ENCODE results near the gene QKI. TPM values are rescaled to one million over a fixed set of nuclear protein-coding genes. Genes with fewer than 3 reads are reported as not detected.
"Not testable (repeated sequence)": the region's sequence is repeated elsewhere in the genome, so short reads cannot be mapped to it uniquely, and the experiment has no call there.

The QKI gene
- total RNA-seq, 2 donors from 2014 or later = 9.1 to 28.0 TPM

GRCh38 chr6:163428373-163428772 is 13.9 kb downstream of the QKI start:
- Histone ChIP-seq H3K27ac (no peak overlapping the region), H3K4me1 (no peaks in the 10 kb centered on the region)

DNA sequence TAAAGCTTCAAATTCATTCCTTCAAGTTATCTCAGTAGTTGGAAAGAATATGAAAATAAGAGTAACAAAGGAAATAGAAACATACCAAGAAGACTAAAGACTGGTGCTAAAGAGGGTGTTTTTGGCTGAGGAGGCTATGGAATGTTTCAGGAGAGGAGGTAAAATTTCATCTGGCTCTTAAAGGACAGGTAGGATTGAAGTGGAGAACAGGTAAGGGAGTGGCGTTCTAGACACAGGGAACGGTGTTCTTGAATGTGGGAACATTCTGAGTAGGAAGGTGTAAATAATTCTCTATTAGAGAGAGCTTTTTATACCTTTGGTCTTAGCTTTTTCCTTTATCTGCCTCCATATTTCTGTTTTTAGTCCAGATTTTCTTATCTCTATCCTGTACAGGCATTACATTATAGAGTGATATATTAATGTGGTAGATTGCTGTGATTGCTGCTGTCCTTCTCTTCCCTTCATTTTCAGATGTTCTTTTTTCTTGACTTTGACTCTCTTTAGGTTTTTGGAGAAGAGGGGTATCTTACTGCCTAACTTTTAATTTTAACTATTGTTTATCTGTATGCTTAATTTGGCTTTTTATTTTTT is 15.4 kb downstream of the QKI start:
- TF ChIP-seq, protein P1, sequence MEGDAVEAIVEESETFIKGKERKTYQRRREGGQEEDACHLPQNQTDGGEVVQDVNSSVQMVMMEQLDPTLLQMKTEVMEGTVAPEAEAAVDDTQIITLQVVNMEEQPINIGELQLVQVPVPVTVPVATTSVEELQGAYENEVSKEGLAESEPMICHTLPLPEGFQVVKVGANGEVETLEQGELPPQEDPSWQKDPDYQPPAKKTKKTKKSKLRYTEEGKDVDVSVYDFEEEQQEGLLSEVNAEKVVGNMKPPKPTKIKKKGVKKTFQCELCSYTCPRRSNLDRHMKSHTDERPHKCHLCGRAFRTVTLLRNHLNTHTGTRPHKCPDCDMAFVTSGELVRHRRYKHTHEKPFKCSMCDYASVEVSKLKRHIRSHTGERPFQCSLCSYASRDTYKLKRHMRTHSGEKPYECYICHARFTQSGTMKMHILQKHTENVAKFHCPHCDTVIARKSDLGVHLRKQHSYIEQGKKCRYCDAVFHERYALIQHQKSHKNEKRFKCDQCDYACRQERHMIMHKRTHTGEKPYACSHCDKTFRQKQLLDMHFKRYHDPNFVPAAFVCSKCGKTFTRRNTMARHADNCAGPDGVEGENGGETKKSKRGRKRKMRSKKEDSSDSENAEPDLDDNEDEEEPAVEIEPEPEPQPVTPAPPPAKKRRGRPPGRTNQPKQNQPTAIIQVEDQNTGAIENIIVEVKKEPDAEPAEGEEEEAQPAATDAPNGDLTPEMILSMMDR (IDR thresholded peaks at IDR 0.05) = no peak
- H3K36me3 ChIP-seq = no peaks in the 10 kb centered on the region
- DNase-seq = no peak
- no peak overlapping the region for H3K9ac ChIP-seq (ENCODE audit: low read depth in 2 of 2, low read length in 2 of 2)
- no peaks in the 10 kb centered on the region for H3K27me3 ChIP-seq
- no peak overlapping the region for H3K27ac ChIP-seq
- H3K4me1 ChIP-seq = no peaks in the 10 kb centered on the region
- H3K4me3 ChIP-seq = no peak overlapping the region
- intact Hi-C loops (cut with DNase I) = loop anchor here (5.0 to 10.0 kb wide), 2 partner anchors 122 to 1495 kb away; no protein-coding TSS in a partner anchor
- no peaks in the 10 kb centered on the region for H3K9me3 ChIP-seq

More at GRCh38 chr6:163428373-163428772, 13.9 kb downstream of the QKI start:
- DNase-seq = no peak
- Histone ChIP-seq H3K27me3 (no peaks in the 10 kb centered on the region), H3K4me3 (no peak overlapping the region), H3K9me3 (no peaks in the 10 kb centered on the region), H3K36me3 (no peaks in the 10 kb centered on the region), H3K9ac (ENCODE audit: low read depth in 2 of 2, low read length in 2 of 2) (no peak overlapping the region)
- intact Hi-C loops (cut with DNase I) = loop anchor here (5.0 to 10.0 kb wide), 2 partner anchors 124 to 1496 kb away; no protein-coding TSS in a partner anchor
- TF ChIP-seq, protein P1 (IDR thresholded peaks at IDR 0.05) = no peak

- TF ChIP-seq, protein P1 (IDR thresholded peaks at IDR 0.05) = no peak
- intact Hi-C loops (cut with DNase I) = no loop called here
- Histone ChIP-seq H3K4me3 (no peak overlapping the region), H3K9me3 (no peaks in the 10 kb centered on the region), H3K9ac (ENCODE audit: low read depth in 2 of 2, low read length in 2 of 2) (no peak overlapping the region), H3K27ac (no peak overlapping the region), H3K36me3 (no peaks in the 10 kb centered on the region), H3K27me3 (no peaks in the 10 kb centered on the region), H3K4me1 (no peaks in the 10 kb centered on the region)
- DNase-seq = no peak
Observed at GRCh38 chr6:163432300-163432699, 17.8 kb downstream of the QKI start.

DNA sequence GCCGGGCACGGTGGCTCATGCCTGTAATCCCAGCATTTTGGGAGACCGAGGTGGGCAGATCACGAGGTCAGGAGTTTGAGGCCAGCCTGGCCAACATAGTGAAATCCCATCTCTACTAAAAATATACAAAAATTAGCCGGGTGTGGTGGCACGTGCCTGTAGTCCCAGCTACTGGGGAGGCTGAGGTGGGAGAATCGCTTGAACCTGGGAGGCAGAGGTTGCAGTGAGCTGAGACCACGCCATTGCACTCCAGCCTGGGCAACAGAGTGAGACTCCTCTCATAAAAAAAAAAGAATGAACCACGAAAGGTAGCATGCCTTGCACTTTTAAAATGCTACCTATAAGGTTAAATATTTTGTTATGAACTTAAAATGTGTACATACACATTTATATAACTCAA is 19.0 kb downstream of the QKI start:
- intact Hi-C loops (cut with DNase I); H3K4me1 ChIP-seq; H3K9ac ChIP-seq (ENCODE audit: low read depth in 2 of 2, low read length in 2 of 2); H3K9me3 ChIP-seq; H3K27ac ChIP-seq; DNase-seq; H3K4me3 ChIP-seq; H3K36me3 ChIP-seq; H3K27me3 ChIP-seq: not testable (repeated sequence)

- Histone ChIP-seq H3K27me3 (no peaks in the 10 kb centered on the region), H3K4me1 (no peaks in the 10 kb centered on the region), H3K9ac (ENCODE audit: low read depth in 2 of 2, low read length in 2 of 2) (no peak overlapping the region), H3K9me3 (no peaks in the 10 kb centered on the region), H3K4me3 (no peak overlapping the region), H3K36me3 (no peaks in the 10 kb centered on the region), H3K27ac (no peak overlapping the region)
- DNase-seq = no peak
- intact Hi-C loops (cut with DNase I) = no loop called here
- TF ChIP-seq, protein P1 (IDR thresholded peaks at IDR 0.05) = no peak
Observed at GRCh38 chr6:163435023-163435422, 20.5 kb downstream of the QKI start.

DNA sequence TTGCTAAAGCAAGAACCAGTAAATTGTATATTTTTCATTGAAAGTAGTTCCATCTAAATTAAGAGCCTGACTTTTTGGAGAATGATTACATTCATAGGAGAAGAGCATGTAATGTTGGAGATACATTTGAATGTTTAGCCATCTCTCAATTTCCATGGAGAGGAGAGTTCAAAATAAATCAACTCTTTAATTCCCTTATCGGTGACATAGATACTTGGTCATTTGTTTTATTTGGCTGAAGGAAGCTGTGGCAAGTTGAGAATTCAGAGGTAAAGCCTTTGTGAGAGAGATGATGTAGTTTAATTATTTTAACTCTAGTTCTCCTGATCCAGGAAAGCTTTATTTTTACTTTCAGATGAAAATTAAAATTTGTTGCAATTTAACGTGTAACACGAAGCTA is 22.3 kb downstream of the QKI start:
- Histone ChIP-seq H3K27ac (no peak overlapping the region), H3K27me3 (no peaks in the 10 kb centered on the region), H3K4me1 (no peaks in the 10 kb centered on the region), H3K9ac (ENCODE audit: low read depth in 2 of 2, low read length in 2 of 2) (no peak overlapping the region), H3K4me3 (no peak overlapping the region), H3K9me3 (no peaks in the 10 kb centered on the region), H3K36me3 (no peaks in the 10 kb centered on the region)
- no peak for DNase-seq
- intact Hi-C loops (cut with DNase I) = no loop called here
- TF ChIP-seq, protein P1 (IDR thresholded peaks at IDR 0.05) = no peak

Measured in colonic mucosa (tissue), 4 donors.